Embryonic facial prominence (tissue), 1 donor: ENCODE data around the gene C12orf60.
"Not testable (repeated sequence)": the region's sequence is repeated elsewhere in the genome, so short reads cannot be mapped to it uniquely, and the experiment has no call there.

Experiments used
- DNase-seq: peaks from one replicate; pipeline ENCODE4 v3.0.0-alpha.2; 2016; ENCODE audit errors: extremely low spot score

C12orf60 gene, protein sequence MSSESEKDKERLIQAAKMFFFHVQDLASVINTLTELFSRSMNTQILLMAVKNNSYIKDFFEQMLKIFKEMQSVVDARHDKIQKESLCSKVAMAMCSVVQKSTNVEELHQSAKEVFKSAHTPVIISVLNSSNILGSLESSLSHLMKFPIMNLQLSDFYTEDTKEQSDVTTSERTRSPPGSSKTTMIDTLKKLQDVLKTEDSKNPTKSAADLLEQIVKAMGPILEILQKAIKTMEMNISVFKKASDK

DNA sequence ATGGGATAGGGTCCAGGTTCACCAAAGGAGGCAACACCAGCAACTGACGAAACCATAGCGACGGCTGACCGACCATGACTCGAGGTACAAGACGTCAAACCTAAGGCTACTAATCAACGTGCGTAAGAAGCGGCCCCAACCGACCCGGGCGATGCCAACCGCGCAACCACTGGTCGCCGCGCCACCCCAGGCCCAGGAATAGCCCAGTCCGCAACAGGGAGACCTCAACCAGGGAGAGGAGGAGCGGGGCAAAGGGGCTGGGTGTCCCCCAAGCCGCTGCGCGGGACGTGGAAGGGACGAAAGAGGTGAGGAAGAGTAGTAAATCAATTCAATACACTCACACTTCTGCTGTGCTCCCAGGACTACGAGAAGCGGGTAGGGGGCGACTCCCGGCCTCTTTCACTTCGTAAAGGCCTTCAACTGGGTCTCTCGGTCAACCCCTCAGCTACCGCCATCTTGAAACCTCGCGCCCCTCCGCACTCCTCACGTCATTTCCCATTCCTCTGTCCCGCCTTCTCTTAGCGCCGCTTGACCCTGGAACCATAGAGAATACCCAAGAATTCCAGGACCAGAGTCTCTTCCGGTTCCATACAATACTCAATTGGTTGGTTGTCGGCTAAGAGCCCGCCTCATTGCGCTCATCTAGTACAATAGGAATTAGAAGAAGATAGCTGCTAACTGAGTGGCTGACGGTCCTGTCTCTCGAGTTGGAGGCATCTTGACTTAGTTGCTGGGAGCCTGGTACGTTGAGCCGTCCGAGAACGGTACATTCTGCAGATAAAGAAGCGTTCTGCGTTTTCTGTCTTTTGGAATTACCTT lies at the start of gene C12orf60, which contains the start of gene WBP11:
TSS of gene C12orf60 (plus strand) at position 660 of the 819 bp plus-strand sequence. CDS start 19,266 bp downstream, outside the sequence.
TSS of gene WBP11 (minus strand) at position 468 of the 819 bp plus-strand sequence. CDS start 2,095 bp downstream, outside the sequence.
- DNase-seq, result peak; percentile 99

GRCh38 chr12:14756334-14757143 lies 46.9 kb upstream of the C12orf60 start:
- no peak for DNase-seq

DNA sequence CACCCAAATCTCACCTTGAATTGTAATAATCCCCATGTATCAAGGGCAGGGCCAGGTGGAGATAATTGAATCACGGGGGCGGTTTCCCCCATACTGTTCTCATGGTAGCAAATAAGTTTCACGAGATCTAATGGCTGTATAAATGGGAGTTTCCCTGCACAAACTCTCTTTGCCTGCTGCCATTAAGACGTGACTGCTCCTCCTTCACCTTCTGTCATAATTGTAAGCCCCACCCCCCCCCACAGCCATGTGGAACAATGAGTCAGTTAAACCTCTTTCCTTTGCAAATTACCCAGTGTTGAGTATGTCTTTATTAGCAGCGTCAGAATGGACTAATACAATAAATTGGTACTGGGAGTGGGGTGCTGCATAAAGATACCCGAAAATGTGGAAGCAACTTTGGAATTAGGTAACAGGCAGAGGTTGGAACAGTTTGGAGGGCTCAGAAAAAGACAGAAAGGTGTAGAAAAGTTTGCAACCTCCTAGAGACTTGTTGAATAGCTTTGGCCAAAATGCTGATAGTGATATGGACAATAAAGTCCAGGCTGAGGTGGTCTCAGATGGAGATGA lies 43.7 kb upstream of the C12orf60 start:
- DNase-seq, result not testable (repeated sequence)

DNA sequence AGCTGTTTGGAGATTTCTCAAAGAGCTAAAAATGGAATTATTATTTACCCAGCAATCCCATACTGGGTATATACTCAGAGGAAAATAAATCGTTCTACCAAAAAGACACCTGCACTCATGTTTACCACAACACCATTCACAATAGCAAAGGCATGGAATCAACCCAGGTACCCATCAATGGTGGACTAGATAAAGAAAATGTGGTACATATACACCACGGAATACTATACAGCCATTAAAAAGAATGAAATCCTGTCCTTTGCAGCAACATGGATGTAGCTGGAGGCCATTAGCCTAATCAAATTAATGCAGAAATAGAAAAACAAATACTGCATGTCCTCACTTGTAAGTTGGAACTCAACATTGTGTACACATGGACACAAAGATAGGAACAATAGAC lies 38.1 kb upstream of the C12orf60 start:
- no peak for DNase-seq

DNA sequence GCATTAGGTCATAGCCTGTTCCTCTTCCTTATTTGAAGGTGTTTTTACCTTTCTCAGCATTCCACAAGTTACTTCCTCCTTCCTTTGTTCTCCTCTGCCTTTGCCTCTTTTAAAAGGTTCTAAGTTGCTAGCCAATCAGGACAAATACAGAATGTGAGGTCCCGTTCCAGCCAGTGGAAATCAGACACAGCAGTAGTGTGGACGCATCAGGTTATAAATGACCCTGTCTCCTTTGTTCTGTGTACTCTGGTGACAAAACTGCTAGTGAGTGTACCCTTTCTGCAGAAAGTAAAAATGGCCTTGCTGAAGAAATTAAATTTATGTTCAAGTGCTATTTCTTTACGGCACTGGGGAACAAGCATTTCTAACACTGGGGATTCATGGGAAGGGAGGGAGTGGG lies 37.5 kb upstream of the C12orf60 start:
- not testable (repeated sequence) for DNase-seq

DNA sequence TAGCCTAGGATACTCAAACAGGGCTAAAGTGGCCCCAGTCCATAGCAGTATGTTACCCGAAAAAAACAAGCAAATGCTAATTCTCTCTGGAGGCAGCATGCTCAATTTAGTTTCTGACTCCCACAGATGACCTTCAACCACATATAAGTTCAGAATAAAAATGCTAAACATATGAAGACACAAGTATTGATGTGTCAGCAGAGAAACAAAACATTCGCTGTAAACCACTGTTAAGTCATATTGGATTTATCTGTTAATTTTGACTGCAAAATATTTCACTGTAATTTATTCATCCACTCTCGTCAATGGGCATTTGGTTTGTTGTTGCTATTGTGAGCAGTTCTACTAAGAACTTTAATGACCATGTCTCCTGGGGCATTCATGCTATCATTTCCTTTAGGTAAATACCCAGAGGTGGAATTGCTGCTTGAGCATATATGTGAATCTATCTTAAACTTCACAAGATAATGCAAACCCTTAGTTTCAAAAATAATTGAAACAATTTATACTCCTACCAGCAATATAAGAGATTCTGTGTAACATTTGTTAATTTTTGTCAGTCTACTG lies 36.7 kb upstream of the C12orf60 start:
- DNase-seq, result no peak

DNA sequence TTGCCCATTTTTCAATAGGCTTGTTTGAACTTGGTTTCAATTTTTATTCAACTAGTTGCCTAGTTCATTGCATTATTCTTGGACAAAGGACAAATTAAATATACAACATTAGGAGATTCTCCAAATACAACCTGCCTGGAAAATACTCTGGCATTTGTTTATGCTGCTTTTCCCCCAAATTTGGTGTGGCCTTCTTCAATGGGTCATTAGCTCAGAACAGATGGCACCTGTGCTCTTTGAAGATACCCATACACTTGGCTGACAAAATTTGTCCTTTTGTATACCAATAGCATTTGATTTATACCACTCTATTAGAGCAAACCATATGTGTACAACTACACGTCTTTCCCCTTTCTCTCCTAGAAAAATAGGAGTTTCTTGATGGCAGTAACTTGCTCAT lies 35.9 kb upstream of the C12orf60 start:
- DNase-seq, result no peak

DNA sequence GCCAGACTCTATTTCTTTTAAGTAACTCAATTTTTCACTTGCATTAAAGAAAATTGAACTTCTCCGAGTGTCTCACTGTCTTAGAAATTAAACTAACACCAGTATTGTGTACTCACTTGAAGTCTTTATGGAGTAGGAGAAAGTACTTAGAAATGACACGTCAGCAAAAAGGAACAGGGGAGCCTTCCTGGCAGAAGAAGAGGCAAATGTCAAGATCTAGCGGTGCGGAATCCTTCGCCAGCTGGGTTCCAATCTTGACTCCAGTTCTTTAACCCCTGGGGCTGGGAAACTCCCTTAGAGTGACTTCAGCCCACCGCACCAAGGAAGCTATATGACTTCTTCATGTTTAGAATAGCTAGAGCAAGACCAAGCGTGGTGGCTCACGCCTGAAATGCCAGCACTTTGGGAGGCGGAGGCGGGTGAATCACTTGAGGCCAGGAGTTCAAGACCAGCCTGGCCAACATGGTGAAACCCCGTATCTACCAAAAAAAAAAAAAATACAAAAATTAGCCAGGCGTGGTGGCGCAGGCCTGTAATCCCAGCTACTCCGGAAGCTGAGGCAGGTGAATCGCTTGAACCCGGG lies 34.6 kb upstream of the C12orf60 start:
- peak; percentile 10 for DNase-seq

DNA sequence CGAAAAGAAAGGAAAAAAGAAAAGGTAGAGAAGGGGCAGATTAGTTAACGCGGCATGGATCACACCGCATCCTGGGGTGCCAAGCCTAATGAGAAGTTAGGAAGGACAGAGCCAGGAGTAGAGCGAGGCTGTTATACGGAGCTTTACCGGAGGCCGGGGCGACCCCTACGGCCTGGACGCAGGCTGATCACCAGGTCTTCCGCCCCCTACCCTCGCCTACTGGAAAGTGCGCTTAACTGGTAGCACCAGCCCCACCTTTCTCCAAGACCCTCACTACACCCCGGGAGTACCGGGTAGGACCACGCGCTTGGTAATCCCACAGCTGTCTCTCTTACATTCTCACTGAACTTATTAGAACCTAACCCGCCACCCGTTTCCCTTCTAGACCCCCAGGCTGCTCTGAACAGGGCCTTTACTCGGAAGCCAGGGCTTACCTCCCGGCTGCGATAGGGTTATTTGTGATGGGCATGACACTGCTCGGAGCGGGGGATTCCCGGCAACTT lies 34.0 kb upstream of the C12orf60 start:
- peak; percentile 8 for DNase-seq

DNA sequence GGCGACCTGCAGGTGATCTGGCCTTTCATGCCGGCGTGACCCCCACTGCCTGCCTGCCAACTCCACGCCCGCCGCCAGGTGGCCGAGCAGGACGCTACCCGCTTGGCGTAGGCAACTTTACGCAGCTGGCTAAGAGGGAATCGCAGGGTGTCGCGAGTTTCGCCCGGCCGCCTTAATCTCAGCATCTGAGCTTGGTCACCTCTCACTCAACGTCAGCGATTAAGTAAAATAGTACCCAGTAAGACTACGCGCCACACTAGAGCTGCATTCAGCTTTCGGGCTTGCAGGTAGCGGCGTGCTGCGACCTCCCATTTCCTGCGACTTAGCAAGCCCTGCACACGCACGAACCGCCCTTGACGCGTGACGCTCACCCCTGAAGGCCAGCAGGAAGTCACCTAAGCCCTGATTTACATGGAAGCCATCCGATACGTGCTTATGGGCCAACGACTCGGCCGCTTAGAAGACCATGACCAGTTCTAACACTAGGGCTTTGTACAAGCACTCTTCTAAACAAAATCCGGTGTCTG lies 33.4 kb upstream of the C12orf60 start:
- DNase-seq, result peak; percentile 49

DNA sequence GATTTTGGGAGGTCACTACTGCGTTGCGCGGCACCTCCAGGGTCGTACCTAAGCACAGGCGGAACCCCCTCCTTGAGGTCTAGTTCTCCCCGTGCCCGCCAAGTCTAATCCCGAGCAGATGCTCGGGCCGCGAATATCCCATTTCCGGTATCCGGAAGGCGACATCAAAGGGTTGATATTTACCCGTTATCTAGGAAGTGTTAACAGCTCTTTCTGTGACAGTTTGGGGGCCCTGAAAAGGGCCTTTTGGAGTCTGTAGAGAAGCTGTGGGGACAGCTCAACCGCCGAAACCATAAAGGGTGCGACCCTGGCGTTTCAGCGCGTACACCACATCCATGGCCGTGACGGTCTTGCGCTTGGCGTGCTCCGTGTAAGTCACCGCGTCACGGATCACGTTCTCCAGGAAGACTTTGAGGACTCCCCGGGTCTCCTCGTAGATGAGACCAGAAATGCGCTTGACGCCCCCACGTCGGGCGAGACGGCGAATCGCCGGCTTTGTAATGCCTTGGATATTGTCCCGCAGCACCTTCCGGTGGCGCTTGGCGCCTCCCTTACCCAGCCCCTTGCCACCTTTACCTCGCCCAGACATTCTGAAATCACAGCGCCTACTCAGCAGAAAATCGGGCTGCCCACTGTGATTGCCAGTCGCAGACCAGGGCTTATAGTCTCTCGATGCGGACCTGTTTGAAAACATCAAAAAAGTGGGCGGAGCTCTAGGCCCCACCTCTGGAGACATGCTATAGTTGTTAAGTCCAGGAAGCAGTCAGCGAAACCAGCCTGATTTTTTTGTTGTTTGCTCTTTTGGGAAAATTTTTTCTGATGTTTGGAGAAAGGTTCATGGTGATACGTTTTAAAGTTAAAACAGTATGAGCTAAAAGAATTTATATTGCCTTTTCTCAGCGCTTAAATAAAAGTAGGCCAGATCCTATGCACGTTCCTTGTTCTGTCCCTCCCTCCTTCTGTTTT lies 32.7 kb upstream of the C12orf60 start:
- peak; percentile 84 for DNase-seq

DNA sequence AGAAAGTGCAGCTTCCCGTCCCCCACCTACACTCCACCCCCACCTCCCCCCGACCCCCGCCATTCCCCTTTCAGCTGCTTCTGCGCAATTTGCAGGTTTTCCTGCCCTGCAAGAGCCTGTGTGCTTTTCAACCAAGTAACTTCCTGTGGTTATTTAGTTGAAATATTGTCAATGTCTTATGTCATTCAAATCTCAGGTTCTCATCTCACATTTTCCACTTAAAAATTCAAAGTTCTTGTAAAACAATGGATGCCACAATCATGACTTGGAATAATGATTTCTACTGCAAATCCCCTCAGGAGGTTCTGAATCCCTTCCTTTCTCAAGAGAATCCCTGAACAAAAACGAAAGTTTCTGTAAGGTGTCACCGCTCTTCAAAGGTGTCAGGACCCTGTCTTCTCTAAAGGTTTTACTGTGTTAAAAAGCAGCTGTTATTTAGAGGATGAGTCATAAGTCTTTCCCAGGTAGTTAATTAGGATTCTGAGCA lies 31.8 kb upstream of the C12orf60 start:
- peak; percentile 21 for DNase-seq

DNA sequence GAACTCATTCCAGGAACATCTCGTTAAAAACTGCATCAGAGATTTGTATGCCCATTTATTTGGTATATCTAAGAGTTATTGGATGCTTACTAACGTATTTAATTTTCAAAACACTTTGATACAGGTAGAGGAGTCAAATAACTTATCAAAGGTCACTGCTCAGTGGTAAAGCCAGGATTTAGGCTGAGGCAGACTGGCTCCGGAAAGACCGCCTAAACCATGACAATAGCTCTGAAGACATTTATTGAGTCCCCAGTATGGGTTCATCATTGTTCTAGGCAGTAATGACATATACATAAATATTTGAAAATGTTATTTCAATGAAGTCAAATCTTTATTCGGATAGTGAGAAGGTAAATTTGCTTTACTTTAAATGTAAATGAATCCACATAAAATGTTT lies 30.5 kb upstream of the C12orf60 start:
- DNase-seq, result no peak

- peak; percentile 22 for DNase-seq
These were observed 29.8 kb upstream of the C12orf60 start for GRCh38 chr12:14773685-14774073.

GRCh38 chr12:14774074-14774905 lies 29.2 kb upstream of the C12orf60 start:
- DNase-seq, result peak; percentile 99

DNA sequence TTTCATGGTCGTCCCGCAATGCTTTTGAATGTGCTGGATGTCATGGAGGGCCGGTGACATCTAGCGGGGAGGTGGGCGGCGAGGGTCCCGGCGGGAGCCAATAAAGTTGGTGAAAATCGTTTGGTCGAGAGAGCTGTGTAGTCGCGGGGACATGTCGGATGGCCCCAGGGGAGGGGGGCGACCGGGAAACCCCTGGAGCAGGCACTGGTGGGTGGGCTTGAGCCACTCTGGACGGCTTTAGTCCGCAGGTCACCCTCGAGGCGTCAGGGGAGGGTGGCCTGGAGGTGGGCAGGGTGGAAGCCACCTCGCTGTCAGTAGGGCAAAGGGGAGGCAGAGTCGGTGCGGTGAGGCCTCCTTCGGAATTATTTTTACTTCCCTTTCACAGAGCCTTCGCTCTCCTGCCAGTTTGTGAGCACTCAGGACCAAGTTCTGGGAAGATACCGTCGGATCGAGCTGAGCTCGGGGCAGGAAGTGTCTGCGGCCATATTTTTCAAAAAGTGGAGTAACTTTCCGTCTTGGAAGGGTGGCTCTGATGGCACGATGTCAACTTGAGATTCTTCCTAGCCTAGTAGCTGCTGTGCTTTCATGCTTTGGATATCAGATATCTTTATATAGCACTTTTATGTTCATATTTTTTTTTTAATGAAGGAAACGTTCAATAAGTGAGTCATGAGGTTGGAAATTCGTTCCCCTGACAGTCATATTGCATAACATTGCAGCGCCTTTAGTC lies 28.4 kb upstream of the C12orf60 start:
- peak; percentile 10 for DNase-seq

DNA sequence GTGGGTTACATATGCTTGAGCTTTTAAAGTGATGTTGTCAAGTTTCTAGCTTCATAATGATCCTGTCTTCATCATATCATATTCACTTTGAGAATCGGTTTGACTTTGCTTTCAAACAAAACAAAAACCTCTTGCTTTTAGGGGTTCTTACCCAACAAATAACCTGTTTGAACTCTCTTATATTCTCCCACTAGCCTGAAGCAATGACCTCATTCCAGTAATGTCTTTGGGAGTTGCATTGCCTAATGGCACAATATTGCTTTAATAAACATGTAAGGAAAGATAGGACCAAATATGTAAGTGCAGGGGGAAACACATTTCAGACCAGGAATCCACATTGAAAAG lies 27.9 kb upstream of the C12orf60 start:
- DNase-seq, result no peak
